SK-N-SH (cell line): ENCODE results near the gene PTPDC1. TPM values are rescaled to one million over a fixed set of nuclear protein-coding genes. Genes with fewer than 3 reads are reported as not detected.

Experiments used
- CTCF ChIA-PET: fragments of 300-600, 350-600 bp; formaldehyde crosslinking; extraction: SDS; loops from one replicate; lab custom pipeline; 2021; lab: Yijun Ruan, JAX
- POLR2A ChIA-PET: fragments of 350-600 bp; sonication (Branson Sonifier 250); formaldehyde crosslinking; extraction: SDS; loops from one replicate; lab custom pipeline; 2020; ENCODE audit warnings: antibody characterized with exemption, inconsistent platforms; lab: Yijun Ruan, JAX
- DNase-seq: peaks from one replicate; pipeline ENCODE4 v3.0.0; 2012
- H2AFZ ChIP-seq: fragments of 200-600 bp; sonication (generic); 2 replicates; pipeline ENCODE4 v1.8.1; 2016; ENCODE audit warnings: antibody characterized with exemption, mild to moderate bottlenecking, low read depth
- H3F3A ChIP-seq: fragments of 200-600 bp; sonication (generic); replicated peaks from 2 replicates; pipeline ENCODE3; 2016; ENCODE audit warnings: antibody characterized with exemption, mild to moderate bottlenecking; ENCODE audit not compliant: insufficient read depth
- H3K27ac ChIP-seq, 2 experiments: fragments of 200-500 bp in 1 of 2; fragments of 200-600 bp in 1 of 2; sonication (Bioruptor generic) in 1 of 2; sonication (generic), shearing (Covaris generic) in 1 of 2; 2 replicates each; pipeline versions ENCODE4 v1.5.1 to v1.6.1; 2014 to 2016; ENCODE audit warnings: low read depth in 2 of 2, inconsistent platforms in 1 of 2, low read length in 1 of 2, mild to moderate bottlenecking in 1 of 2, mixed read lengths in 1 of 2
- H3K27me3 ChIP-seq: fragments of 200-600 bp; sonication (generic), shearing (Covaris generic); 2 replicates; pipeline ENCODE4 v1.6.1; 2016; ENCODE audit warnings: mixed run types; ENCODE audit not compliant: insufficient read depth
- H3K36me3 ChIP-seq, 2 experiments: fragments of 200-500 bp in 1 of 2; fragments of 200-600 bp in 1 of 2; sonication (Bioruptor generic) in 1 of 2; sonication (generic) in 1 of 2; replicated peaks in 1 of 2; 2 replicates each; pipeline versions ENCODE3 to v1.5.1; 2014 to 2016; ENCODE audit warnings: low read length in 1 of 2, mild to moderate bottlenecking in 1 of 2; ENCODE audit not compliant: insufficient read depth in 2 of 2, control insufficient read depth in 1 of 2
- H3K4me1 ChIP-seq, 2 experiments: fragments of 200-500 bp in 1 of 2; fragments of 200-600 bp in 1 of 2; sonication (Bioruptor generic) in 1 of 2; sonication (generic), shearing (Covaris generic) in 1 of 2; 2 replicates each; pipeline versions ENCODE4 v1.5.1 to v1.6.1; 2014 to 2016; ENCODE audit warnings: low read depth in 1 of 2, low read length in 1 of 2, mixed run types in 1 of 2; ENCODE audit not compliant: insufficient read depth in 2 of 2, control insufficient read depth in 1 of 2
- H3K4me2 ChIP-seq: fragments of 200-600 bp; sonication (generic), shearing (Covaris generic); 2 replicates; pipeline ENCODE4 v1.6.1; 2017; ENCODE audit warnings: mixed run types
- H3K4me3 ChIP-seq, 2 experiments: fragments of 200-500 bp in 1 of 2; fragments of 200-600 bp in 1 of 2; sonication (Bioruptor generic) in 1 of 2; sonication (generic), shearing (Covaris generic) in 1 of 2; 2 replicates each; pipeline versions ENCODE4 v1.5.1 to v1.8.1; 2014 to 2016; ENCODE audit warnings: low read depth in 2 of 2, inconsistent platforms in 1 of 2, low read length in 1 of 2, mild to moderate bottlenecking in 1 of 2, mixed read lengths in 1 of 2, moderate library complexity in 1 of 2
- H3K79me2 ChIP-seq: fragments of 200-600 bp; sonication (generic); 2 replicates; pipeline ENCODE4 v1.8.1; 2017; ENCODE audit warnings: mild to moderate bottlenecking; ENCODE audit not compliant: insufficient read depth
- H3K9ac ChIP-seq: fragments of 200-600 bp; sonication (generic); 2 replicates; pipeline ENCODE4 v1.6.1; 2017; ENCODE audit warnings: mixed run types
- H3K9me2 ChIP-seq: fragments of 200-600 bp; sonication (generic); 2 replicates; pipeline ENCODE4 v1.6.1; 2017; ENCODE audit warnings: mixed run types
- H3K9me3 ChIP-seq: fragments of 200-600 bp; sonication (generic); 2 replicates; pipeline ENCODE4 v1.6.1; 2017; ENCODE audit warnings: mixed run types, mild to moderate bottlenecking, moderate library complexity
- H4K20me1 ChIP-seq: fragments of 200-600 bp; sonication (generic); 2 replicates; pipeline ENCODE4 v1.6.1; 2017; ENCODE audit warnings: mild to moderate bottlenecking, mixed run types; ENCODE audit not compliant: insufficient read depth
- CHD2 ChIP-seq: fragments of 150-350 bp; IDR thresholded peaks from 2 replicates; pipeline ENCODE4 v1.6.1; 2018; ENCODE audit warnings: low read length; ENCODE audit not compliant: partially characterized antibody
- CTCF ChIP-seq: fragments of 200-600 bp; sonication (generic); IDR thresholded peaks from 2 replicates; pipeline ENCODE4 v1.6.1; 2017; ENCODE audit warnings: antibody characterized with exemption, mild to moderate bottlenecking, moderate library complexity
- ELF1 ChIP-seq: IDR thresholded peaks from 2 replicates; pipeline ENCODE4 v1.4.0; 2012
- EZH2phosphoT487 ChIP-seq: fragments of 200-600 bp; sonication (generic); IDR thresholded peaks from 2 replicates; pipeline ENCODE4 v1.6.1; 2017; ENCODE audit warnings: low read depth, mixed run types, mild to moderate bottlenecking, antibody characterized with exemption, moderate library complexity, borderline replicate concordance
- FOSL2 ChIP-seq: IDR thresholded peaks from 2 replicates; pipeline ENCODE4 v1.4.0; 2012; ENCODE audit warnings: low read depth, mild to moderate bottlenecking, moderate library complexity, borderline replicate concordance
- FOXM1 ChIP-seq: IDR thresholded peaks from 2 replicates; pipeline ENCODE4 v1.4.0; 2012; ENCODE audit warnings: low read depth, mild to moderate bottlenecking
- GATA2 ChIP-seq: sonication (generic); formaldehyde crosslinking; IDR thresholded peaks from 2 replicates; pipeline ENCODE4 v1.5.0; 2020; ENCODE audit warnings: mild to moderate bottlenecking, missing genetic modification reagents
- JUND ChIP-seq: IDR thresholded peaks from 2 replicates; pipeline ENCODE4 v1.4.0; 2012
- MXI1 ChIP-seq: IDR thresholded peaks from 2 replicates; pipeline ENCODE4 v1.6.1; 2012; ENCODE audit warnings: mild to moderate bottlenecking, low read depth, low read length, improper control_type of control experiment
- NFIC ChIP-seq: IDR thresholded peaks from 2 replicates; pipeline ENCODE4 v1.4.0; 2012; ENCODE audit warnings: borderline replicate concordance
- RAD21 ChIP-seq: IDR thresholded peaks from 2 replicates; pipeline ENCODE4 v1.6.1; 2012; ENCODE audit warnings: mild to moderate bottlenecking, low read length
- RCOR1 ChIP-seq: fragments of 150-350 bp; IDR thresholded peaks from 2 replicates; pipeline ENCODE4 v1.6.1; 2017; ENCODE audit warnings: antibody characterized with exemption, low read length
- SIN3A ChIP-seq: IDR thresholded peaks from 2 replicates; pipeline ENCODE4 v1.6.1; 2012; ENCODE audit warnings: low read depth, mild to moderate bottlenecking, low read length, moderate library complexity, borderline replicate concordance
- SMC3 ChIP-seq: IDR thresholded peaks from 2 replicates; pipeline ENCODE4 v1.6.1; 2012; ENCODE audit warnings: low read depth, low read length, improper control_type of control experiment
- TAF1 ChIP-seq: IDR thresholded peaks from 2 replicates; pipeline ENCODE4 v1.6.1; 2012; ENCODE audit warnings: low read depth, mild to moderate bottlenecking, low read length, moderate library complexity, borderline replicate concordance
- YY1 ChIP-seq: IDR thresholded peaks from 2 replicates; pipeline ENCODE4 v1.4.0; 2012; ENCODE audit warnings: low read depth, mild to moderate bottlenecking
- WGBS: methylation state at CpG from one replicate; pipeline ENCODE4 v1.1.6; 2017; ENCODE audit warnings: low lambda C conversion rate; 5-methylcytosine and 5-hydroxymethylcytosine counted together
- polyA plus RNA-seq, 3 experiments: library from polyadenylated mRNA; depleted of rRNA; stranded (reverse); fragments of >200 nt; gene quantifications; 2 replicates each; pipeline ENCODE4 v1.2.3, GENCODE V29; 2012
- TF ChIP-seq, protein P1 (sequence below): IDR thresholded peaks from 2 replicates; pipeline ENCODE4; 2012
- TF ChIP-seq, protein P2 (sequence below): IDR thresholded peaks from 2 replicates; pipeline ENCODE4 v1.6.1; 2012; ENCODE audit warnings: mild to moderate bottlenecking, low read depth, low read length, moderate library complexity
- TF ChIP-seq, protein P3 (sequence below): fragments of 150-350 bp; IDR thresholded peaks from 2 replicates; pipeline ENCODE4 v1.6.1; 2017; ENCODE audit warnings: antibody characterized with exemption, low read length, low read depth, borderline replicate concordance

Gene PTPDC1
- polyA plus RNA-seq, 1 of the 3 experiments (the other 2 are of a cell fraction), result 3.7 TPM

- POLR2A ChIA-PET, result no interaction called here
These were observed 1.7 kb upstream of the PTPDC1 start for GRCh38 chr9:94082553-94082952.

More at GRCh38 chr9:94082553-94082952, 1.7 kb upstream of the PTPDC1 start:
- Histone ChIP-seq H3K9ac (no peak overlapping the region), H3K4me3 (no peak overlapping the region), H4K20me1 (no peaks in the 10 kb centered on the region), H3K27me3 (no peaks in the 10 kb centered on the region), H3K4me1 (peaks cover 19 to 21% of the 10 kb centered on the region in 2 experiments; a peak in 3 of 4 replicates), H3K79me2 (no peaks in the 10 kb centered on the region), H3F3A (peaks cover 22% of the 10 kb centered on the region), H3K4me2 (no peak overlapping the region), H3K9me2 (no peaks in the 10 kb centered on the region), H3K27ac (no peak overlapping the region), H3K9me3 (no peaks in the 10 kb centered on the region), H3K36me3 (no peaks in the 10 kb centered on the region), H2AFZ (no peak overlapping the region)
- CTCF ChIA-PET, result interaction anchor here (1.3 kb wide), 2 partner anchors 123 to 131 kb away, joined by 3 to 4 read pairs; no protein-coding TSS in a partner anchor
- no peak for DNase-seq
- TF ChIP-seq CHD2, result no peak
- TF ChIP-seq FOSL2, result no peak
- no peak for TF ChIP-seq SMC3
- no peak for TF ChIP-seq EZH2phosphoT487
- TF ChIP-seq, protein P1, sequence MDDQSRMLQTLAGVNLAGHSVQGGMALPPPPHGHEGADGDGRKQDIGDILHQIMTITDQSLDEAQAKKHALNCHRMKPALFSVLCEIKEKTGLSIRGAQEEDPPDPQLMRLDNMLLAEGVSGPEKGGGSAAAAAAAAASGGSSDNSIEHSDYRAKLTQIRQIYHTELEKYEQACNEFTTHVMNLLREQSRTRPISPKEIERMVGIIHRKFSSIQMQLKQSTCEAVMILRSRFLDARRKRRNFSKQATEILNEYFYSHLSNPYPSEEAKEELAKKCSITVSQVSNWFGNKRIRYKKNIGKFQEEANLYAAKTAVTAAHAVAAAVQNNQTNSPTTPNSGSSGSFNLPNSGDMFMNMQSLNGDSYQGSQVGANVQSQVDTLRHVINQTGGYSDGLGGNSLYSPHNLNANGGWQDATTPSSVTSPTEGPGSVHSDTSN, result no peak
- no peak for TF ChIP-seq MXI1
- TF ChIP-seq FOXM1, result no peak
- TF ChIP-seq, protein P2, sequence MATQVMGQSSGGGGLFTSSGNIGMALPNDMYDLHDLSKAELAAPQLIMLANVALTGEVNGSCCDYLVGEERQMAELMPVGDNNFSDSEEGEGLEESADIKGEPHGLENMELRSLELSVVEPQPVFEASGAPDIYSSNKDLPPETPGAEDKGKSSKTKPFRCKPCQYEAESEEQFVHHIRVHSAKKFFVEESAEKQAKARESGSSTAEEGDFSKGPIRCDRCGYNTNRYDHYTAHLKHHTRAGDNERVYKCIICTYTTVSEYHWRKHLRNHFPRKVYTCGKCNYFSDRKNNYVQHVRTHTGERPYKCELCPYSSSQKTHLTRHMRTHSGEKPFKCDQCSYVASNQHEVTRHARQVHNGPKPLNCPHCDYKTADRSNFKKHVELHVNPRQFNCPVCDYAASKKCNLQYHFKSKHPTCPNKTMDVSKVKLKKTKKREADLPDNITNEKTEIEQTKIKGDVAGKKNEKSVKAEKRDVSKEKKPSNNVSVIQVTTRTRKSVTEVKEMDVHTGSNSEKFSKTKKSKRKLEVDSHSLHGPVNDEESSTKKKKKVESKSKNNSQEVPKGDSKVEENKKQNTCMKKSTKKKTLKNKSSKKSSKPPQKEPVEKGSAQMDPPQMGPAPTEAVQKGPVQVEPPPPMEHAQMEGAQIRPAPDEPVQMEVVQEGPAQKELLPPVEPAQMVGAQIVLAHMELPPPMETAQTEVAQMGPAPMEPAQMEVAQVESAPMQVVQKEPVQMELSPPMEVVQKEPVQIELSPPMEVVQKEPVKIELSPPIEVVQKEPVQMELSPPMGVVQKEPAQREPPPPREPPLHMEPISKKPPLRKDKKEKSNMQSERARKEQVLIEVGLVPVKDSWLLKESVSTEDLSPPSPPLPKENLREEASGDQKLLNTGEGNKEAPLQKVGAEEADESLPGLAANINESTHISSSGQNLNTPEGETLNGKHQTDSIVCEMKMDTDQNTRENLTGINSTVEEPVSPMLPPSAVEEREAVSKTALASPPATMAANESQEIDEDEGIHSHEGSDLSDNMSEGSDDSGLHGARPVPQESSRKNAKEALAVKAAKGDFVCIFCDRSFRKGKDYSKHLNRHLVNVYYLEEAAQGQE, result no peak
- no peak for TF ChIP-seq RAD21
- TF ChIP-seq GATA2, result no peak
- TF ChIP-seq JUND, result no peak
- TF ChIP-seq CTCF, result no peak
- TF ChIP-seq YY1, result no peak
- no peak for TF ChIP-seq NFIC
- TF ChIP-seq SIN3A, result no peak
- TF ChIP-seq, protein P3, sequence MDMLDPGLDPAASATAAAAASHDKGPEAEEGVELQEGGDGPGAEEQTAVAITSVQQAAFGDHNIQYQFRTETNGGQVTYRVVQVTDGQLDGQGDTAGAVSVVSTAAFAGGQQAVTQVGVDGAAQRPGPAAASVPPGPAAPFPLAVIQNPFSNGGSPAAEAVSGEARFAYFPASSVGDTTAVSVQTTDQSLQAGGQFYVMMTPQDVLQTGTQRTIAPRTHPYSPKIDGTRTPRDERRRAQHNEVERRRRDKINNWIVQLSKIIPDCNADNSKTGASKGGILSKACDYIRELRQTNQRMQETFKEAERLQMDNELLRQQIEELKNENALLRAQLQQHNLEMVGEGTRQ, result no peak
- TF ChIP-seq TAF1, result no peak
- no peak for TF ChIP-seq ELF1
- no peak for TF ChIP-seq RCOR1
- 97% methylated on average over 3 of the region's 3 CpGs for WGBS
